Loucy (cell line): ENCODE measurements around the gene EOLA1.

Source experiments
- EZH2phosphoT487 ChIP-seq: fragments of 200-600 bp; IDR thresholded peaks from 2 replicates; pipeline ENCODE4 v1.6.1; 2018; ENCODE audit warnings: antibody characterized with exemption, mild to moderate bottlenecking, moderate library complexity, borderline replicate concordance
- TF ChIP-seq, protein P1 (sequence below): fragments of 200-600 bp; sonication (generic); conservative IDR thresholded peaks from 2 replicates; pipeline ENCODE4 v1.5.1; 2014; ENCODE audit warnings: mild to moderate bottlenecking, antibody characterized with exemption, low read length

DNA sequence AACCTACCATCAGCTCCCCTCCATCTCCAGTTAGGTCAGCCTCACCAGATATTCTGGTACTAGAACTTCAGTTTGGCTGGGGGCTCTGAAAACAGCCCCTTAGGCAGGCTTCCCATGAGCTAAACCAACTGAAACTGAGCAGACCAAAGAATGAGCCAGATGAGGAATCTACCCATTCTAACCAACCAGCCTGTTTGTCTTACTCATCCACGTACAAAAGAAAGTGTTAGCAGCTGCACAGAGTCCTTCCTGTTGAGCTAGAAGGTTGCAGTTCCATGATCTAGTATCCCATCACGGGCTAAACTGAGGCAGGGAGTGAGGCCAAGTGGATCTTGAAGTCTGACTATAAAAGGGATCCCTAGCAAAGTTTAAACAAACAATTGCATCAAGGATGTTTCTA, 29.0 kb downstream of the EOLA1 start:
- TF ChIP-seq, protein P1, sequence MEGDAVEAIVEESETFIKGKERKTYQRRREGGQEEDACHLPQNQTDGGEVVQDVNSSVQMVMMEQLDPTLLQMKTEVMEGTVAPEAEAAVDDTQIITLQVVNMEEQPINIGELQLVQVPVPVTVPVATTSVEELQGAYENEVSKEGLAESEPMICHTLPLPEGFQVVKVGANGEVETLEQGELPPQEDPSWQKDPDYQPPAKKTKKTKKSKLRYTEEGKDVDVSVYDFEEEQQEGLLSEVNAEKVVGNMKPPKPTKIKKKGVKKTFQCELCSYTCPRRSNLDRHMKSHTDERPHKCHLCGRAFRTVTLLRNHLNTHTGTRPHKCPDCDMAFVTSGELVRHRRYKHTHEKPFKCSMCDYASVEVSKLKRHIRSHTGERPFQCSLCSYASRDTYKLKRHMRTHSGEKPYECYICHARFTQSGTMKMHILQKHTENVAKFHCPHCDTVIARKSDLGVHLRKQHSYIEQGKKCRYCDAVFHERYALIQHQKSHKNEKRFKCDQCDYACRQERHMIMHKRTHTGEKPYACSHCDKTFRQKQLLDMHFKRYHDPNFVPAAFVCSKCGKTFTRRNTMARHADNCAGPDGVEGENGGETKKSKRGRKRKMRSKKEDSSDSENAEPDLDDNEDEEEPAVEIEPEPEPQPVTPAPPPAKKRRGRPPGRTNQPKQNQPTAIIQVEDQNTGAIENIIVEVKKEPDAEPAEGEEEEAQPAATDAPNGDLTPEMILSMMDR = no peak
- no peak for TF ChIP-seq EZH2phosphoT487
